K562 (cell line): ENCODE results near the gene TECTA.

Source experiments
- CEBPB ChIP-seq: fragments of 450-650 bp; IDR thresholded peaks from 2 replicates; pipeline ENCODE4 v1.6.1; 2016; ENCODE audit warnings: missing genetic modification characterization, missing compliant biosample characterization
- ESRRB ChIP-seq: fragments of 250-450 bp; sonication (Bioruptor Pico); IDR thresholded peaks from 2 replicates; pipeline ENCODE4 v1.5.0; 2020; ENCODE audit warnings: mild to moderate bottlenecking, moderate library complexity, borderline replicate concordance
- TBP ChIP-seq: optimal IDR thresholded peaks from 2 replicates; pipeline ENCODE3; 2011; ENCODE audit warnings: low read depth, low read length, improper control_type of control experiment
- TF ChIP-seq, protein P1 (sequence below): sonication (generic); formaldehyde crosslinking; IDR thresholded peaks from 2 replicates; pipeline ENCODE4 v1.8.1; 2023; ENCODE audit warnings: mild to moderate bottlenecking, missing genetic modification reagents

DNA sequence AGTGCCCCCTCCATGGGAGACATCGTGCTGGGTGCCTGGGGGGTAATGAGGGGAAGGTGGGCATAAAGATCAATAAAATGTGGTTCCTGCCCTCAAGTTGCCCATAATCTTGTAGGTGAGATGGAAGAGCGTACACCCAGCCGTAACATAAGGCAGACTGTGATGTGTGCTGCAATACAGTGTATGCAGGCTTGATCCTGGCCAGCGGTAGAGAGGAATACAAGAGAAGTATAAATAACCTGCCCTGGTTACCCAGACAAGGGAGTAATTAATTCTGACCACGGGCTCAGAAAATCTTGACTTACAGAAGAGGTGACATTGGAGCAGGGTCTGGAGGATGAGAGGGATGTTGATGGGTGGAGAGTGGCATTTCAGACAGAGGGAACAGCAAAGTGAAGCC lies 43.7 kb downstream of the TECTA start:
- TF ChIP-seq, protein P1, sequence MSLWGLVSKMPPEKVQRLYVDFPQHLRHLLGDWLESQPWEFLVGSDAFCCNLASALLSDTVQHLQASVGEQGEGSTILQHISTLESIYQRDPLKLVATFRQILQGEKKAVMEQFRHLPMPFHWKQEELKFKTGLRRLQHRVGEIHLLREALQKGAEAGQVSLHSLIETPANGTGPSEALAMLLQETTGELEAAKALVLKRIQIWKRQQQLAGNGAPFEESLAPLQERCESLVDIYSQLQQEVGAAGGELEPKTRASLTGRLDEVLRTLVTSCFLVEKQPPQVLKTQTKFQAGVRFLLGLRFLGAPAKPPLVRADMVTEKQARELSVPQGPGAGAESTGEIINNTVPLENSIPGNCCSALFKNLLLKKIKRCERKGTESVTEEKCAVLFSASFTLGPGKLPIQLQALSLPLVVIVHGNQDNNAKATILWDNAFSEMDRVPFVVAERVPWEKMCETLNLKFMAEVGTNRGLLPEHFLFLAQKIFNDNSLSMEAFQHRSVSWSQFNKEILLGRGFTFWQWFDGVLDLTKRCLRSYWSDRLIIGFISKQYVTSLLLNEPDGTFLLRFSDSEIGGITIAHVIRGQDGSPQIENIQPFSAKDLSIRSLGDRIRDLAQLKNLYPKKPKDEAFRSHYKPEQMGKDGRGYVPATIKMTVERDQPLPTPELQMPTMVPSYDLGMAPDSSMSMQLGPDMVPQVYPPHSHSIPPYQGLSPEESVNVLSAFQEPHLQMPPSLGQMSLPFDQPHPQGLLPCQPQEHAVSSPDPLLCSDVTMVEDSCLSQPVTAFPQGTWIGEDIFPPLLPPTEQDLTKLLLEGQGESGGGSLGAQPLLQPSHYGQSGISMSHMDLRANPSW (CRISPR knock-in tag): no peak
- no peak for TF ChIP-seq ESRRB
- no peak for TF ChIP-seq TBP
- TF ChIP-seq CEBPB (tag): no peak
